GM18909 (cell line): ENCODE data around the gene LTA4H.

Source experiments
- ATAC-seq: cut with Tn5 transposase; IDR thresholded peaks from one replicate; pipeline ENCODE4 v1.9.1; 2021; ENCODE audit warnings: mild to moderate bottlenecking; ENCODE audit not compliant: unreplicated experiment, poor library complexity

Gene LTA4H

GRCh38 chr12:95967301-95967700 is 68.1 kb downstream of the LTA4H start:
- ATAC-seq, result no peak

- ATAC-seq, result no peak
Observed at GRCh38 chr12:95966287-95966870, 69.0 kb downstream of the LTA4H start.

- no peak for ATAC-seq
Observed at GRCh38 chr12:95963096-95963495, 72.3 kb downstream of the LTA4H start.

- no peak for ATAC-seq
Observed at GRCh38 chr12:95962222-95962621, 73.2 kb downstream of the LTA4H start.

GRCh38 chr12:95960241-95960640 is 75.1 kb downstream of the LTA4H start:
- no peak for ATAC-seq

- ATAC-seq, result no peak
Observed at GRCh38 chr12:95959107-95959506, 76.3 kb downstream of the LTA4H start.

- no peak for ATAC-seq
Observed at GRCh38 chr12:95956557-95957145, 78.7 kb downstream of the LTA4H start.

- ATAC-seq, result no peak
Observed at GRCh38 chr12:95955549-95956159, 79.7 kb downstream of the LTA4H start.

- ATAC-seq, result no peak
Observed at GRCh38 chr12:95953000-95953399, 82.4 kb downstream of the LTA4H start.

- no peak for ATAC-seq
Observed at GRCh38 chr12:95951515-95951914, 83.9 kb downstream of the LTA4H start.
